HEK293 (cell line): ENCODE measurements around the gene RPL7A.

ENCODE experiments used
- ZNF24 ChIP-seq: fragments of 450-650 bp; formaldehyde crosslinking; IDR thresholded peaks from 2 replicates; pipeline ENCODE4 v1.5.1; 2016; ENCODE audit warnings: missing biosample characterization, missing genetic modification characterization
- TF ChIP-seq, protein P1 (sequence below): fragments of 450-650 bp; formaldehyde crosslinking; IDR thresholded peaks from 2 replicates; pipeline ENCODE4 v1.5.1; 2016; ENCODE audit warnings: missing biosample characterization, missing genetic modification characterization, low read depth

DNA sequence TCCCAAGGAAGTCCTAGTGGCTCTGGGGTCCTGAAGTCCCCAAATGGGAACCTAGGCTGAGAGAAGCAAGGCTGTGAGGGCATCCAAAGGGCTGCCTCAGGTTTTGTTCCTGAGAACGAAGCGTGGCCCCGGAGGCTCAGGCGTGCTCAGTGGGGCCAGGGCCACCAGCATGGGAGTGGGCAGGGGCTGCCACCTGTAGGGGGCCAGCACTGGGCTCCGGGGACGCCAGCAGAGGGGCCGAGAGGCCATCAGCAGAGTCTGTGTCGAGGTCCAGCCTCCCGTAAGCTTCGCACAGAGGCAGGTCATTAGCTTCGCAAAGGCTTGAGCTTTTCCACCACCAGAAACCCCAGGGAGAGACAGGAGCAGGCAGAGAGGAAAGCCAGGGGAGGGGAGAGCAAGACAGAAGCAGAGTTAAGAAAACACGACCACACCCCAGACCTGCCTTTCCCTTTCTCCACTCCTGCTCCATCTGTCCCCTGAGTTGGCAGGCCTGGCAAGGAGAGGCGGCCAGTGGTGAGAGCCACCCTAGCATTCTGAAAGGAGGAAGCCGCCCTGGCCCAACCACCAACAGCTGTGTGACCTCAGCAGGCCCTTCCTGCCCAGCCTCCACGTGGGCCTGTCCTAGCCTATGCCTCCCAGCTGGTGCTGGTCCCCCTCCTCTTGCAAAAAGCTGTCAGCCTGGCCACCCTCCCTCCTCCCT, 6.5 kb upstream of the RPL7A start:
- TF ChIP-seq, protein P1, sequence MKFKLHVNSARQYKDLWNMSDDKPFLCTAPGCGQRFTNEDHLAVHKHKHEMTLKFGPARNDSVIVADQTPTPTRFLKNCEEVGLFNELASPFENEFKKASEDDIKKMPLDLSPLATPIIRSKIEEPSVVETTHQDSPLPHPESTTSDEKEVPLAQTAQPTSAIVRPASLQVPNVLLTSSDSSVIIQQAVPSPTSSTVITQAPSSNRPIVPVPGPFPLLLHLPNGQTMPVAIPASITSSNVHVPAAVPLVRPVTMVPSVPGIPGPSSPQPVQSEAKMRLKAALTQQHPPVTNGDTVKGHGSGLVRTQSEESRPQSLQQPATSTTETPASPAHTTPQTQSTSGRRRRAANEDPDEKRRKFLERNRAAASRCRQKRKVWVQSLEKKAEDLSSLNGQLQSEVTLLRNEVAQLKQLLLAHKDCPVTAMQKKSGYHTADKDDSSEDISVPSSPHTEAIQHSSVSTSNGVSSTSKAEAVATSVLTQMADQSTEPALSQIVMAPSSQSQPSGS, result no peak
- no peak for TF ChIP-seq ZNF24
